HG03139 (cell line): ENCODE results near the gene FUBP3.
A peak's percentile ranks its signal among the peaks of the same experiment; 100 is the strongest.
"Not testable (repeated sequence)": the region's sequence is repeated elsewhere in the genome, so short reads cannot be mapped to it uniquely, and the experiment has no call there.

Experiments used
- ATAC-seq: cut with Tn5 transposase; IDR thresholded peaks from one replicate; pipeline ENCODE4 v1.9.1; 2021; ENCODE audit not compliant: unreplicated experiment

Gene FUBP3

GRCh38 chr9:130556396-130557076 is 22.8 kb upstream of the FUBP3 start:
- no peak for ATAC-seq

DNA sequence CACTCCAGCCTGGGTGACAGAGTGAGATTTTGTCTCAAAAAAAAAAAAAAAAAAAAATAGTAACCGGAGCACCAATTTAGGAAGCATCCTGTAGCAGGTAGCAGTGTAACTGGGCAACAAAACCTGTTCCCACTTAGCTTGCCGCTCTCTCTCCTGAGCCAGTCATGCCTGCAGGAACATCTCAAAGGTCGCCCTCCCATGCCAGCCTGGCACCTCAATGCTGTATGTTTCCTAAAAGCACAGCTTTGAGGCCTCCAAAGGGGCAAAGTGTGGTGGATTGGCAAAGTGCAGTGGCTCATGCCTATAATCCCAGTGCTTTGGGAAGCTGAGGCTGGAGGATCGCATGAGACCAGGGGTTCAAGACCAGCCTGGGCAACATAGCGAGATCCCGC is 22.3 kb upstream of the FUBP3 start:
- ATAC-seq, result no peak

- no peak for ATAC-seq
These were observed 18.3 kb upstream of the FUBP3 start for GRCh38 chr9:130561056-130561455.

DNA sequence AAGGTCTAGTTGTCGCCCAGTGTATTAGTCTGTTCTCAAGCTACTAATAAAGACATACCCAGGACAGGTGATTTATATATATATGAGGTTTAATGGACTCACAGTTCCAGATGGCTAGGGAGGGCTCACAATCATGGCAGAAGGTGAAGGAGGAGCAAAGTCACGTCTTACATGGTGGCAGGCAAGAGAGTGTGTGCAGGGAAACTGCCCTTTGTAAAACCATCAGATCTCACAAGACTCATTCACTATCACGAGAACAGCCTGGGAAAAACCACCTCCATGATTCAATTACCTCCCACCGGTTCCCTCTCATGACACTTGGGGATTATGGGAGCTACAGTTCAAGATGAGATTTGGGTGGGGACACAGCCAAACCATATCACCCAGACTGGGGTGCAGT is 16.9 kb upstream of the FUBP3 start:
- not testable (repeated sequence) for ATAC-seq

- no peak for ATAC-seq
These were observed 15.6 kb upstream of the FUBP3 start for GRCh38 chr9:130563797-130564196.

DNA sequence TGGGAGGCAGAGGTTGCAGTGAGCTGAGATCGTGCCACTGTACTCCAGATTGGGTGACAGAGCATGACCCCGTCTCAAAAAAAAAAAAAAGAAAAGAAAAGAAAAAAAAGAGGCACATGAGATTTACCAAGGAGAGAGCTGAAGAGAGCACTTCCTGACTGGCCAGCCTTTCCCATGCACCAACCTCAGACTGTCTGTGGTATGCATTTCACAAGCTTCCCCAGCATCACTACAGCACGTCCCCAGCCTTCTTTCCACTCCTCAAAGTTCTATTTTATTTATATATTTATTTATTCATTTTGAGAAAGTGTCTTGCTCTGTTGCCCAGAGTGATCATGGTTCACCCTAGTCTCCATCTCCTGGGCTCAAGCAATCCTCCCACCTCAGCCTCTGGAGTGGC is 13.6 kb upstream of the FUBP3 start:
- no peak for ATAC-seq

DNA sequence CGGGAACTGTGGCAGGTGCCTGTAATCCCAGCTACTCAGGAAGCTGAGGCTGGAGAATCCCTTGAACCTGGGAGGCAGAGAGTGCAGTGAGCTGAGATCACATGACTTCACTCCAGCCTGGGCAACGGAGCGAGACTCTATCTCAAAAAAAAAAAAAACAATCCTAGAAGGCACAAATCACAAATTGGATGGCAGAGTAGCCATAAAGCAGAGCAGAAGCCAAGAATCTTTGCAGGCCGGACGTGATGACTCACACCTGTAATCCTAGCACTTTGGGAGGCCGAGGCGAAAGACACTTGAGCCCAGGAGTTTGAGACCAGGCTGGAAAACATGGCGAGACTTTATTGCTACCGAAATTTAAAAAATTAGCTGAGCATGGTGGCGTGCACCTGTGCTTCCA is 9.2 kb upstream of the FUBP3 start:
- no peak for ATAC-seq

GRCh38 chr9:130575514-130575913 is 3.9 kb upstream of the FUBP3 start:
- ATAC-seq, result no peak

- no peak for ATAC-seq
These were observed 3.2 kb upstream of the FUBP3 start for GRCh38 chr9:130576176-130576575.

DNA sequence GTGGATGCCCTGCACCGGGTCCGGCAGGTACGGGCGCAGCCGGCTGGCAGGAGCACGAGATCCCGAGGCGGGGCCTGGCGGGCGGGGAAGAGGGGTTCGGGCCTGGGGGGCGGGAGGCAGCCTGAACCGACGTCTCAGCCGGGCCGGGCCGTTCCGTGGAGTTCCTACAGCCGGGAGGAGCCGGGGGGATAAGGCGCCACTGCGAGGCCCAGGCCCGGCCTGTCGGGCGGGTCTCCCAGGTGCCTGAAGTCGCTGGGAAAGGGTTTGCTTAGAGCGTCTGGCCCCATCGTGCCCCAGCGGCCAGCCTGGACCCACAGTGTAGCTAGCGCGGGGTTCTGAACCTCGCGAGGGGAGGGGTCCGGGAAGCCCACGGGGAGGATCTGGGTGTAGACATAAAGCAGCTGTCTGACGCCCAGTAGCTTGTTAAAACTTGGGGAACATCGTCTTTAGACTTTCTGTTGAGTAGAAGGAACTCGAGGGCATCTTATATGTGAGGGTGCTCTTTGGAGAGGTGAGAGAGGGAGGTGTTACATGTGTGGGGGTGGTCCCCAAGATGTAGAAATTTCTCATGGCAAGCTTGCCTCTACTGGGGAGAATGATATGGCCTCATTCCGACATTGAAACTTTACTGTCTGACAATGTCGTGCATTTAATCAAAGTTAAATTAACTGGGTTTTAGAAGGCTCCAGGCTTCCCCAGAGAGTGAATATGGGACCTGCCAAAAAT is 524 bp downstream of the FUBP3 start:
- peak; percentile 8 for ATAC-seq

GRCh38 chr9:130581766-130582165 is 2.4 kb downstream of the FUBP3 start:
- ATAC-seq, result no peak

DNA sequence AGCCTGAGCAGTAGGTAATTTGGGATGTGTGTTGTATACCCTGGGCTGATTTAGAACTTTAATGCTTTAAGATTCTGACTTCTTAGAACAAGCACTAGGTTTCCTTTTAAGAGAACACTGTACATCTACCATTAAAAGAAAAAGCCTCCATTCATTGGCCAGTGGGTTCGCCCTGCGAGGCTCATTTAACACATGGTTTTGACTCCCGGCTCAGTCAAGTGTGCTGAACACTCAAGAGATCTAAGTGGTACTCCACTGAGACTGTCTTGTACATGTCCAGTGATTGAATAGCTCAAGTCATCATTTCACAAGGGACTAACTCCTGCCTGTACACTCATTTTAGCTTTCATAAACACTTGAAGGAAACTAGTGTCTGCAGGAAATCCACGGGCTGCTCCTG is 3.9 kb downstream of the FUBP3 start:
- no peak for ATAC-seq

DNA sequence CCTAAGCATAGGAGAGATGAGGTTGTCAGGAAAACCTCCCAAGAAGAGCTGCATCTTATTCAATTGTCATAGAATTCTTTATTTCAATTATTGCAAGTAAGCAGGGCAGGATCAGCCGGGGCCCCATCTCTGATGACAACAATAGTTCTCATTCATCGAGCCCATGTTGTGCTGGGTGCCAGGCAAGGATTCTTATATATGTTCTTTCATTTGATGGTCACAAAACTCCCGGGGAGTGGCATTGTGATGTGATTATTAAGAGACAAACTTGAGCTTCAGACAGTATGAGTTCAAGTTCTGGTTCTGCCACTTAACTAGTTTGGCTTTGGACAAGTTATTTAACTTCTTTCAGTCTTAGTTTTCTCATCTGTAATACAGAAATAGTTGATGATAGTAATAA is 8.5 kb downstream of the FUBP3 start:
- ATAC-seq, result no peak

DNA sequence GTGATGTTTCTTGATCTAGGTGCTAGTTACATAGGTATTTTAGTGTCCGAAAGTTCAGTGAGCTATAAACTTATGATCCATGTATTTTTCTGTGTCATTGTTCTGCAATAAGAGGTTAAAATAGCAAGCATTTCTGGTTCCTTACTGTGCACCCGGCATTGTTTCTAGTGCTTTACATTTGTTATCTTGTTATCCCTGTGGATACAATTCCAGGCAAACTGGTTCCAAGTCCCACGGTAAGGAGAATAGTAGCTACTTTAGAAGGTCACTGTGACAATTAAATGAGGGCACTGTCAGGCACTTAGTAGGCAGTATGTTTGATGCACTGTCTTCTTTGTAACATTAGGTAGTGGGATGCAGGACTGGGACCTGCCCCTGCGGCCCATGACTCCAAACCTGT is 9.0 kb downstream of the FUBP3 start:
- no peak for ATAC-seq

DNA sequence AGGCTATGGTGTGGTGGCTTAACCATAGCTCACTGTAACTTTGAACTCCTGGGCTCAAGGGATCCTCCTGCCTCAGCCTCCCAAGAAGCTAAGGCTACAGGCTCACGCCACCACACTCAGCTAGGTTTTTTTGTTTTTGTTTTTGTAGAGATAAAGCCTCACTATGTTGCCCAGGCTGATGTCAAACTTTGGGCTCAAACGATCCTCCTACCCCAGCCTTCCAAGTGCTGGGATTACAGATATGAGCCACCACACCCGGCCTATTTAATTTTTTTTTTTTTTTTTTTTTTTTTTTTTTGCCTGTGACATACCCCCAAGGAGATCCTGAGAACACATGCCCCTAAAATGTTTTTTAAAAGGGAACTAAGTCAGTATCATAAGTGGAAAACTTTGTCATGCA is 10.4 kb downstream of the FUBP3 start:
- ATAC-seq, result no peak

GRCh38 chr9:130590305-130590704 is 10.9 kb downstream of the FUBP3 start:
- no peak for ATAC-seq

- ATAC-seq, result no peak
These were observed 13.6 kb downstream of the FUBP3 start for GRCh38 chr9:130593020-130593419.

DNA sequence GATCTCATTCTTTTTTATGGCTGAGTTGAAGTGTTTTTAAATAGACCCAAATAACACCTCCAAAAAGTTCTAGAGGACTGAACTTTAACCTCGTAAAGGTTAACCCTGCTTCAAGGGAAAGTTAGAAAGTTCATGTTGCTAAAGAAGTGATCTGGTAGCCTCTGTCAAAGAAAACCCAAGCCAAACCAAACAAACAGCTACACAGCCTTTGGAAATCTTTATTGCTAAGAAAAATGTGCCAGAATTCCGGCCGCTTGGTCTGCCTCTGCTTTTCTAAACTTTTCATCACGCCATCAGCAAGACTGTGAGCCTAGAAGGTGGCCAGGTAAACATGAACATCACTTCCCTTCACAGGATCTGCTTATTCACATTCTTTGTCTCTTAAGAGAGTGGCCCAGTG is 17.9 kb downstream of the FUBP3 start:
- no peak for ATAC-seq

DNA sequence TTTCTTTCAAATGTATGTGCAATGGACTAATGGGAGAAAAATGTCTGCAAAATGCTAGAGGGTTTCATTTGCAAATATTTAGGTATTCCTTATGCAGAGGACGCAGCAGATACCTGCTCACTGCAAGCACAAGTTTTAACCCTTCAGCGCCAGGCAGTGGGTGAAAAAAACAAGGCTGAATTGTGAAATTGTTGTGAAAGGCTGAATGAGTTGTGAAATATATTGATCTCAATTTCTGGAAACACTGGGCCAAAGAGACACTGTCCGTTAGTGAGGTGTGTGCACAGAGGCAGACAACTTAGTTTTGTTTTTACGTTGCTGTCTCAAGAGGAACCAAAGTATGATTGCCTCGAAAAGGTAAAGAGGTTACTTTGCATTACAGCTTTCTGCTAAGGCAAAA is 18.8 kb downstream of the FUBP3 start:
- no peak for ATAC-seq

GRCh38 chr9:130599625-130600024 is 20.2 kb downstream of the FUBP3 start:
- no peak for ATAC-seq

DNA sequence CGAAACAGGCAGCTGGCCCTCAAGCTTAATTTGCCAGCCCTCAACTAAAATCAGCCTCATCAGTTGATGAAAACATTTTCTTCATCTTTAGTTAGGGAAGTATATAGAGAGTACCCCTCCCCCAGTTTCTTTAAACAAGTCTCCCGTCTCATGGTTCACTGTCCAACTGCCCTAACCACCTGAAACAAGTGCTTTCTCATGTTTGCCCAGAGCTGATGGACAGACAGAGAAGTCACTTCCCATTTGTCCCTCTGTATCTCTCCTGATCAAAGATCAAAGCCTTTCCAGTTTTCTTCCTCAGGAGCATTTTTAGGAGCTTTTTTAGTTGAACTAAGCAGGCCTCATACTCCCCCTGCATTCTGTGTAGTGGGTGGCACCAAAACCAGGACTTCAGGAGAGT is 21.7 kb downstream of the FUBP3 start:
- ATAC-seq, result no peak

DNA sequence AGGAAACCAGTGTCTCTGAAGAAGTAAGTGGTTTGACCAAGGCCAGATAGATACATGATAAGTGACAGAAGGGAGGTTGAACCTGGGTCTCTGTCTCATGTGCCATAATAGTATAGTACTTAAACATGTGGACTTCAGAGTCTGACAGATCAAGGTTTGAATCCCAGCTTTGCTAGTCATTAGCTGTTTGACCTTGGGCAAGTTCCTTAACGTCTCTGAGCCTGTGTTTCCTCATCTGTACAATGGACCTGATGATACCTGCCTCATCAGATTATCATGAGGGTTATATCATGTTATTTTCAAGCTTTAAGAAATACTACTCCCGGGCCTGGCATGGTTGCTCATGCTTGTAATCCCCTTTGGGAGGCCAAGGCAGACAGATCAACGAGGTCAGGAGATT is 24.9 kb downstream of the FUBP3 start:
- ATAC-seq, result no peak
